ENCODE measurements around the gene DPP6. TPM values are rescaled to one million over a fixed set of nuclear protein-coding genes. Genes with fewer than 3 reads are reported as not detected.

The DPP6 gene
- total and polyA plus RNA-seq, 2 donors (not counting 1 experiment from before 2014, with no cell fraction given), result not detected

- Mint-ChIP-seq H3K4me1 (no peaks in the 10 kb centered on the region), H3K27me3 (no peaks in the 10 kb centered on the region), H3K9me3 (ENCODE audit: insufficient read depth) (peaks cover 2% of the 10 kb centered on the region), H3K27ac (no peak overlapping the region), H3K4me3 (no peak overlapping the region)
- no peaks in the 10 kb centered on the region for H3K27me3 ChIP-seq (replicated peaks in 1 of 4; ENCODE audit: control extremely low read depth in 1 of 4, control insufficient read depth in 3 of 4, insufficient read depth in 4 of 4, low read length in 3 of 4)
- no peak for ATAC-seq (ENCODE audit: low read depth)
- ChIA-PET POLR2A (no interaction called here), CTCF (no interaction called here)
- intact Hi-C loops (cut with micrococcal nuclease), result no loop called here
- H4K20me1 ChIP-seq (ENCODE audit: control insufficient read depth, insufficient read depth, low read length, poor library complexity, severe bottlenecking), result no peaks in the 10 kb centered on the region
- no peaks in the 10 kb centered on the region for H3K79me2 ChIP-seq (ENCODE audit: control insufficient read depth, insufficient read depth, low read length)
- peaks cover 0 to 6% (median 0%) of the 10 kb centered on the region in 3 donors for H3K9me3 ChIP-seq (ENCODE audit: control extremely low read depth in 1 of 3, control insufficient read depth in 2 of 3, insufficient read depth in 1 of 3, low read length in 2 of 3)
- no peaks in the 10 kb centered on the region for H3K36me3 ChIP-seq (replicated peaks in 1 of 2; ENCODE audit: control extremely low read depth in 1 of 2, control insufficient read depth in 1 of 2, extremely low read depth in 1 of 2, insufficient read depth in 2 of 2, low read length in 1 of 2)
- WGBS (ENCODE audit: insufficient coverage), result 92% methylated on average over 1 of the region's 2 CpGs
- no peaks in the 10 kb centered on the region for H3K4me1 ChIP-seq (ENCODE audit: control insufficient read depth in 2 of 2, insufficient read depth in 2 of 2, low read length in 2 of 2)
- H3K4me2 ChIP-seq (replicated peaks; ENCODE audit: low read depth, low read length, poor library complexity, severe bottlenecking), result no peak overlapping the region
- no peak overlapping the region for H3K4me3 ChIP-seq (ENCODE audit: control extremely low read depth in 1 of 5, extremely low read depth in 1 of 5, insufficient read depth in 1 of 5, low read depth in 2 of 5, low read length in 4 of 5)
- no peak for DNase-seq
- no peak for TF ChIP-seq CTCF (IDR thresholded peaks at IDR 0.05)
- no peak for TF ChIP-seq EZH2 (IDR thresholded peaks at IDR 0.05; ENCODE audit: borderline replicate concordance, insufficient read depth, low read depth, low read length, poor library complexity, severe bottlenecking)
- no peak overlapping the region for H3K27ac ChIP-seq (ENCODE audit: low read length in 2 of 2)
- no peak overlapping the region for H2AFZ ChIP-seq (ENCODE audit: insufficient read depth, low read depth, low read length, poor library complexity, severe bottlenecking)
- no peak overlapping the region for H3K9ac ChIP-seq (ENCODE audit: low read length)
Observed at GRCh38 chr7:154472343-154472742, 420.1 kb downstream of the DPP6 start.

GRCh38 chr7:154473360-154473759 lies 421.2 kb downstream of the DPP6 start:
- no peak overlapping the region for H3K4me3 ChIP-seq (ENCODE audit: control extremely low read depth in 1 of 5, extremely low read depth in 1 of 5, insufficient read depth in 1 of 5, low read depth in 2 of 5, low read length in 4 of 5)
- Mint-ChIP-seq H3K9me3 (ENCODE audit: insufficient read depth) (peaks cover 2% of the 10 kb centered on the region), H3K27ac (no peak overlapping the region), H3K4me3 (no peak overlapping the region), H3K27me3 (no peaks in the 10 kb centered on the region), H3K4me1 (no peaks in the 10 kb centered on the region)
- H3K27me3 ChIP-seq (replicated peaks in 1 of 4; ENCODE audit: control extremely low read depth in 1 of 4, control insufficient read depth in 3 of 4, insufficient read depth in 4 of 4, low read length in 3 of 4), result no peaks in the 10 kb centered on the region
- H3K9me3 ChIP-seq (ENCODE audit: control extremely low read depth in 1 of 3, control insufficient read depth in 2 of 3, insufficient read depth in 1 of 3, low read length in 2 of 3), result peaks cover 0 to 6% (median 0%) of the 10 kb centered on the region in 3 donors
- DNase-seq, result no peak
- H3K9ac ChIP-seq (ENCODE audit: low read length), result no peak overlapping the region
- no peaks in the 10 kb centered on the region for H3K79me2 ChIP-seq (ENCODE audit: control insufficient read depth, insufficient read depth, low read length)
- no peak for ATAC-seq (ENCODE audit: low read depth)
- TF ChIP-seq EZH2 (IDR thresholded peaks at IDR 0.05; ENCODE audit: borderline replicate concordance, insufficient read depth, low read depth, low read length, poor library complexity, severe bottlenecking), result no peak
- no peak for TF ChIP-seq CTCF (IDR thresholded peaks at IDR 0.05)
- no peak overlapping the region for H3K27ac ChIP-seq (ENCODE audit: low read length in 2 of 2)
- WGBS (ENCODE audit: insufficient coverage), result 100% methylated on average over 2 of the region's 3 CpGs
- ChIA-PET CTCF (no interaction called here), POLR2A (no interaction called here)
- no peak overlapping the region for H2AFZ ChIP-seq (ENCODE audit: insufficient read depth, low read depth, low read length, poor library complexity, severe bottlenecking)
- no peak overlapping the region for H3K4me2 ChIP-seq (replicated peaks; ENCODE audit: low read depth, low read length, poor library complexity, severe bottlenecking)
- H3K4me1 ChIP-seq (ENCODE audit: control insufficient read depth in 2 of 2, insufficient read depth in 2 of 2, low read length in 2 of 2), result no peaks in the 10 kb centered on the region
- no peaks in the 10 kb centered on the region for H4K20me1 ChIP-seq (ENCODE audit: control insufficient read depth, insufficient read depth, low read length, poor library complexity, severe bottlenecking)
- intact Hi-C loops (cut with micrococcal nuclease), result no loop called here
- no peaks in the 10 kb centered on the region for H3K36me3 ChIP-seq (replicated peaks in 1 of 2; ENCODE audit: control extremely low read depth in 1 of 2, control insufficient read depth in 1 of 2, extremely low read depth in 1 of 2, insufficient read depth in 2 of 2, low read length in 1 of 2)

Measured in B cell (primary cell).